Astrocyte (in vitro differentiated cells and primary cell): ENCODE data around the gene CCDC38.

Experiments
- EZH2 ChIP-seq: IDR thresholded peaks from 2 replicates; pipeline ENCODE4 v1.6.1; 2012; ENCODE audit warnings: mild to moderate bottlenecking, low read length, inconsistent platforms; ENCODE audit not compliant: insufficient read depth
- TF ChIP-seq, protein P1 (sequence below): IDR thresholded peaks from 2 replicates; pipeline ENCODE4 v1.5.1; 2011; ENCODE audit warnings: low read depth, mild to moderate bottlenecking, inconsistent platforms, low read length, moderate library complexity; ENCODE audit not compliant: insufficient read depth

DNA sequence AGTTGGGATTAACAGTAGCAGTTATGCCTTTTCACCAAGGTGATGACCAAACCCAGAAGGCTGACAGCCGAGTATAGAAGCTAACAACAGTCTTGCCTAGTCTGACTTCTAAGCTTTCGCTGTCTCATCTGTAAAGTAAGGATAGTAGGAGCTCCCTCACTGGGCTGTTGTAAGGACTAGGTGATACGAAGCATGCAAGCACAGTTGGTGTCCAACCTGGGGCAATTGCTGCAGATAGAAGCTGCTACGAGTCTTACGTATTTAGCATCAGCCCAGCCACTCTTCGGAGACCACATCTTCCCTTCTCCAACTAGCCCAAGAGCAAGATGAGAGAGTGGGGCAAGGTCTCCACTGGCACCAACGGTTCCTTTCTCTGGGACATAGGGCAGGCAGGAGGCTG is 47.7 kb upstream of the CCDC38 start:
- TF ChIP-seq, protein P1, sequence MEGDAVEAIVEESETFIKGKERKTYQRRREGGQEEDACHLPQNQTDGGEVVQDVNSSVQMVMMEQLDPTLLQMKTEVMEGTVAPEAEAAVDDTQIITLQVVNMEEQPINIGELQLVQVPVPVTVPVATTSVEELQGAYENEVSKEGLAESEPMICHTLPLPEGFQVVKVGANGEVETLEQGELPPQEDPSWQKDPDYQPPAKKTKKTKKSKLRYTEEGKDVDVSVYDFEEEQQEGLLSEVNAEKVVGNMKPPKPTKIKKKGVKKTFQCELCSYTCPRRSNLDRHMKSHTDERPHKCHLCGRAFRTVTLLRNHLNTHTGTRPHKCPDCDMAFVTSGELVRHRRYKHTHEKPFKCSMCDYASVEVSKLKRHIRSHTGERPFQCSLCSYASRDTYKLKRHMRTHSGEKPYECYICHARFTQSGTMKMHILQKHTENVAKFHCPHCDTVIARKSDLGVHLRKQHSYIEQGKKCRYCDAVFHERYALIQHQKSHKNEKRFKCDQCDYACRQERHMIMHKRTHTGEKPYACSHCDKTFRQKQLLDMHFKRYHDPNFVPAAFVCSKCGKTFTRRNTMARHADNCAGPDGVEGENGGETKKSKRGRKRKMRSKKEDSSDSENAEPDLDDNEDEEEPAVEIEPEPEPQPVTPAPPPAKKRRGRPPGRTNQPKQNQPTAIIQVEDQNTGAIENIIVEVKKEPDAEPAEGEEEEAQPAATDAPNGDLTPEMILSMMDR: no peak
- no peak for TF ChIP-seq EZH2
